Measurements from ENCODE around the gene RARRES2.
"Not testable (repeated sequence)": the region's sequence is repeated elsewhere in the genome, so short reads cannot be mapped to it uniquely, and the experiment has no call there.

The RARRES2 gene

GRCh38 chr7:150341263-150342120, at the start of gene RARRES2:
TSS of gene RARRES2 (minus strand) at chr7:150341629. CDS start at chr7:150340609, 1,020 bp downstream.
- Mint-ChIP-seq H3K4me3 (no peak within 1 kb of the TSS), H3K9me3 (no peaks in the 10 kb centered on the region), H3K36me3 (ENCODE audit: low read depth) (no peaks in the 10 kb centered on the region), H3K4me1 (ENCODE audit: low read depth) (peaks cover 22% of the 10 kb centered on the region), H3K27me3 (peaks cover 65% of the 10 kb centered on the region), H3K27ac (no peak within 1 kb of the TSS)
- intact Hi-C loops (cut with micrococcal nuclease) = no loop called here

GRCh38 chr7:150390205-150390604, 48.8 kb upstream of the RARRES2 start:
- peaks cover 47% of the 10 kb centered on the region for H3K36me3 Mint-ChIP-seq (ENCODE audit: low read depth)
- H3K9me3 Mint-ChIP-seq = no peaks in the 10 kb centered on the region
- no peak overlapping the region for H3K27ac Mint-ChIP-seq
- no peak overlapping the region for H3K4me3 Mint-ChIP-seq
- H3K4me1 Mint-ChIP-seq (ENCODE audit: low read depth) = peaks cover 12% of the 10 kb centered on the region
- intact Hi-C loops (cut with micrococcal nuclease) = no loop called here
- no peaks in the 10 kb centered on the region for H3K27me3 Mint-ChIP-seq

GRCh38 chr7:150389532-150389816, 48.0 kb upstream of the RARRES2 start:
- H3K36me3 Mint-ChIP-seq (ENCODE audit: low read depth) = peaks cover 47% of the 10 kb centered on the region
- H3K4me3 Mint-ChIP-seq = no peak overlapping the region
- no peaks in the 10 kb centered on the region for H3K27me3 Mint-ChIP-seq
- H3K27ac Mint-ChIP-seq = no peak overlapping the region
- H3K9me3 Mint-ChIP-seq = no peaks in the 10 kb centered on the region
- peaks cover 18% of the 10 kb centered on the region for H3K4me1 Mint-ChIP-seq (ENCODE audit: low read depth)
- intact Hi-C loops (cut with micrococcal nuclease) = loop anchor here (2.0 kb wide), 1 partner anchor 33 kb away; no protein-coding TSS in a partner anchor

GRCh38 chr7:150388709-150389531, 47.5 kb upstream of the RARRES2 start:
- intact Hi-C loops (cut with micrococcal nuclease) = loop anchor here (2.0 kb wide), 1 partner anchor 32 kb away; no protein-coding TSS in a partner anchor
- Mint-ChIP-seq H3K27me3 (no peaks in the 10 kb centered on the region), H3K4me3 (no peak overlapping the region), H3K9me3 (no peaks in the 10 kb centered on the region), H3K36me3 (ENCODE audit: low read depth) (peaks cover 47% of the 10 kb centered on the region), H3K4me1 (ENCODE audit: low read depth) (peaks cover 24% of the 10 kb centered on the region), H3K27ac (no peak overlapping the region)

- intact Hi-C loops (cut with micrococcal nuclease) = loop anchor here (2.0 kb wide), 1 partner anchor 32 kb away; no protein-coding TSS in a partner anchor
- H3K27me3 Mint-ChIP-seq = no peaks in the 10 kb centered on the region
- H3K4me3 Mint-ChIP-seq = no peak overlapping the region
- no peak overlapping the region for H3K27ac Mint-ChIP-seq
- H3K4me1 Mint-ChIP-seq (ENCODE audit: low read depth) = peaks cover 30% of the 10 kb centered on the region
- H3K9me3 Mint-ChIP-seq = no peaks in the 10 kb centered on the region
- peaks cover 47% of the 10 kb centered on the region for H3K36me3 Mint-ChIP-seq (ENCODE audit: low read depth)
These were observed 46.9 kb upstream of the RARRES2 start for GRCh38 chr7:150388306-150388705.

- H3K4me3 Mint-ChIP-seq; H3K27ac Mint-ChIP-seq; intact Hi-C loops (cut with micrococcal nuclease); H3K27me3 Mint-ChIP-seq; H3K9me3 Mint-ChIP-seq: not testable (repeated sequence)
- Mint-ChIP-seq H3K36me3 (ENCODE audit: low read depth) (peaks cover 50% of the 10 kb centered on the region), H3K4me1 (ENCODE audit: low read depth) (peaks cover 49% of the 10 kb centered on the region)
These were observed 44.5 kb upstream of the RARRES2 start for GRCh38 chr7:150385884-150386283.

- Mint-ChIP-seq H3K27ac (no peak overlapping the region), H3K4me3 (no peak overlapping the region)
- intact Hi-C loops (cut with micrococcal nuclease) = no loop called here
These were observed 43.9 kb upstream of the RARRES2 start for GRCh38 chr7:150385302-150385723.

GRCh38 chr7:150384406-150385301, 43.2 kb upstream of the RARRES2 start:
- intact Hi-C loops (cut with micrococcal nuclease) = no loop called here
- no peaks in the 10 kb centered on the region for H3K9me3 Mint-ChIP-seq
- peaks cover 41% of the 10 kb centered on the region for H3K36me3 Mint-ChIP-seq (ENCODE audit: low read depth)
- no peaks in the 10 kb centered on the region for H3K27me3 Mint-ChIP-seq
- H3K27ac Mint-ChIP-seq = peak overlapping the region; percentile 27
- no peak overlapping the region for H3K4me3 Mint-ChIP-seq
- peaks cover 62% of the 10 kb centered on the region for H3K4me1 Mint-ChIP-seq (ENCODE audit: low read depth)

More at GRCh38 chr7:150385302-150385723, 43.9 kb upstream of the RARRES2 start:
- H3K27me3 Mint-ChIP-seq = no peaks in the 10 kb centered on the region
- no peaks in the 10 kb centered on the region for H3K9me3 Mint-ChIP-seq
- H3K36me3 Mint-ChIP-seq (ENCODE audit: low read depth) = peaks cover 44% of the 10 kb centered on the region
- peaks cover 55% of the 10 kb centered on the region for H3K4me1 Mint-ChIP-seq (ENCODE audit: low read depth)

GRCh38 chr7:150383710-150384397, 42.4 kb upstream of the RARRES2 start:
- intact Hi-C loops (cut with micrococcal nuclease) = no loop called here
- Mint-ChIP-seq H3K9me3 (no peaks in the 10 kb centered on the region), H3K27ac (peak overlapping the region; percentile 27), H3K4me3 (no peak overlapping the region), H3K4me1 (ENCODE audit: low read depth) (peaks cover 62% of the 10 kb centered on the region), H3K36me3 (ENCODE audit: low read depth) (peaks cover 36% of the 10 kb centered on the region), H3K27me3 (no peaks in the 10 kb centered on the region)

- Mint-ChIP-seq H3K4me3 (no peak overlapping the region), H3K4me1 (ENCODE audit: low read depth) (peaks cover 63% of the 10 kb centered on the region), H3K36me3 (ENCODE audit: low read depth) (peaks cover 35% of the 10 kb centered on the region), H3K27me3 (no peaks in the 10 kb centered on the region), H3K9me3 (no peaks in the 10 kb centered on the region), H3K27ac (no peak overlapping the region)
- intact Hi-C loops (cut with micrococcal nuclease) = no loop called here
These were observed 41.4 kb upstream of the RARRES2 start for GRCh38 chr7:150382844-150383225.

GRCh38 chr7:150382123-150382843, 40.9 kb upstream of the RARRES2 start:
- Mint-ChIP-seq H3K36me3 (ENCODE audit: low read depth) (peaks cover 30% of the 10 kb centered on the region), H3K27ac (peak overlapping the region; percentile 57), H3K4me3 (no peak overlapping the region), H3K9me3 (no peaks in the 10 kb centered on the region), H3K4me1 (ENCODE audit: low read depth) (peaks cover 69% of the 10 kb centered on the region), H3K27me3 (no peaks in the 10 kb centered on the region)
- intact Hi-C loops (cut with micrococcal nuclease) = no loop called here

GRCh38 chr7:150381785-150382122, 40.3 kb upstream of the RARRES2 start:
- H3K27me3 Mint-ChIP-seq = no peaks in the 10 kb centered on the region
- peak overlapping the region; percentile 57 for H3K27ac Mint-ChIP-seq
- peaks cover 25% of the 10 kb centered on the region for H3K36me3 Mint-ChIP-seq (ENCODE audit: low read depth)
- H3K4me1 Mint-ChIP-seq (ENCODE audit: low read depth) = peaks cover 74% of the 10 kb centered on the region
- intact Hi-C loops (cut with micrococcal nuclease) = loop anchor here (2.0 kb wide), 1 partner anchor 17 kb away; no protein-coding TSS in a partner anchor
- no peaks in the 10 kb centered on the region for H3K9me3 Mint-ChIP-seq
- no peak overlapping the region for H3K4me3 Mint-ChIP-seq

All from dendritic cell treated with granulocyte-macrophage colony-stimulating factor and Interleukin-4, amounts not matched to agents 40 ng/mL and 50 ng/mL, for 4 days (primary cell).